Spleen (tissue), 11 donors: ENCODE results near the gene ITSN1. TPM values are rescaled to one million over a fixed set of nuclear protein-coding genes. Genes with fewer than 3 reads are reported as not detected.

Experiments
- DNase-seq: peaks from one replicate; pipeline ENCODE4 v3.0.0-alpha.2; 2020
- H3K27ac ChIP-seq, 8 donors: fragments of 200-600 bp; sonication (generic) in 7 of 8; 1 replicate in 4 of 8; 2 replicates in 4 of 8; pipeline versions ENCODE4 v1.5.0 to v1.8.0; 2016 to 2021; ENCODE audit warnings: inconsistent platforms in 4 of 8, mild to moderate bottlenecking in 4 of 8, moderate library complexity in 1 of 8
- H3K27me3 ChIP-seq, 7 donors: fragments of 200-600 bp; sonication (generic) in 6 of 7; replicated peaks in 1 of 7; 1 replicate in 4 of 7; 2 replicates in 3 of 7; pipeline versions ENCODE4 v1.5.0 to v1.8.0; 2016 to 2021; ENCODE audit warnings: inconsistent platforms in 3 of 7, mild to moderate bottlenecking in 1 of 7
- H3K36me3 ChIP-seq, 6 donors: fragments of 200-600 bp; sonication (generic) in 5 of 6; 1 replicate in 4 of 6; 2 replicates in 2 of 6; pipeline versions ENCODE4 v1.5.0 to v1.8.0; 2016 to 2021; ENCODE audit warnings: inconsistent platforms in 2 of 6
- H3K4me1 ChIP-seq, 6 donors: fragments of 200-600 bp; sonication (generic) in 5 of 6; 1 replicate in 3 of 6; 2 replicates in 3 of 6; pipeline versions ENCODE4 v1.5.0 to v1.8.0; 2016 to 2021; ENCODE audit warnings: inconsistent platforms in 3 of 6
- H3K4me3 ChIP-seq, 8 donors: fragments of 200-600 bp; sonication (generic) in 7 of 8; 1 replicate in 4 of 8; 2 replicates in 4 of 8; pipeline versions ENCODE4 v1.5.0 to v1.8.0; 2016 to 2021; ENCODE audit warnings: inconsistent platforms in 4 of 8, mild to moderate bottlenecking in 4 of 8, moderate library complexity in 2 of 8
- H3K9me3 ChIP-seq, 8 donors: fragments of 200-600 bp; sonication (generic) in 7 of 8; 1 replicate in 4 of 8; 2 replicates in 4 of 8; pipeline versions ENCODE4 v1.5.0 to v1.8.0; 2016 to 2021; ENCODE audit warnings: inconsistent platforms in 4 of 8
- POLR2A ChIP-seq, 3 donors: fragments of 450-650 bp; IDR thresholded peaks; one replicate each; pipeline ENCODE4 v1.5.1; 2017; ENCODE audit warnings: antibody characterized with exemption in 3 of 3, mild to moderate bottlenecking in 1 of 3
- POLR2AphosphoS5 ChIP-seq, 3 donors: sonication (generic); formaldehyde crosslinking; IDR thresholded peaks; one replicate each; pipeline ENCODE4 v1.5.1; 2017; ENCODE audit warnings: antibody characterized with exemption in 3 of 3
- WGBS, 5 donors: extraction: QIAGEN DNeasy Blood & Tissue Kit in 3 of 5; methylation state at CpG; one replicate each; pipeline versions ENCODE4 v1.1.5 to v1.1.7; 2013 to 2018; 5-methylcytosine and 5-hydroxymethylcytosine counted together
- intact Hi-C: fragments of 100-400 bp; cut with DNase I; formaldehyde crosslinking; loops from one replicate; pipeline ENCODE4 v1.15.0; 2023; ENCODE audit warnings: low total_unique reads
- polyA plus RNA-seq, 3 donors: library from polyadenylated mRNA; stranded (reverse); fragments of 200-250 nt; gene quantifications; one replicate each; pipeline ENCODE4 v1.2.1, GENCODE V29; 2013
- total RNA-seq, 7 donors: library from RNA; depleted of rRNA in 3 of 7; stranded (reverse); fragments of >200 nt in 3 of 7; fragmentation: NEBNext Ultra II Directional in 4 of 7; extraction: Animal tissue kit (Norgen Biotek cat#: 25700) in 4 of 7; gene quantifications; one replicate each; pipeline versions ENCODE4 v1.1.0 to v1.2.1, GENCODE V29; 2016 to 2021
- TF ChIP-seq, protein P1 (sequence below), 11 experiments: fragments of 200-600 bp in 7 of 11; fragments of 450-650 bp in 4 of 11; sonication (generic) in 4 of 11; IDR thresholded peaks in 8 of 11; conservative IDR thresholded peaks in 3 of 11; 1 replicate in 7 of 11; 2 replicates in 4 of 11; pipeline versions ENCODE4 v1.4.0 to v1.8.0; 2016 to 2021; ENCODE audit warnings: antibody characterized with exemption in 11 of 11, inconsistent platforms in 4 of 11, mild to moderate bottlenecking in 1 of 11
- donor health status: healthy with polysubstance abuse.
- donor health status: DM: no; HTN: no; CAD: no; lungs with moderate emphysema.
- donor health status: DM: no; HTN: no; CAD: no.
- donor health status: Bipolar disorder and iron deficiency.
- donor health status: healthy.
- donor health status: DM: no; HTN: no; CAD: no.
- donor health status: DM: yes; HTN: yes; CAD: no.

The ITSN1 gene
- total and polyA plus RNA-seq, 10 donors: 4.1 to 89.0 (median 42.6) TPM

DNA sequence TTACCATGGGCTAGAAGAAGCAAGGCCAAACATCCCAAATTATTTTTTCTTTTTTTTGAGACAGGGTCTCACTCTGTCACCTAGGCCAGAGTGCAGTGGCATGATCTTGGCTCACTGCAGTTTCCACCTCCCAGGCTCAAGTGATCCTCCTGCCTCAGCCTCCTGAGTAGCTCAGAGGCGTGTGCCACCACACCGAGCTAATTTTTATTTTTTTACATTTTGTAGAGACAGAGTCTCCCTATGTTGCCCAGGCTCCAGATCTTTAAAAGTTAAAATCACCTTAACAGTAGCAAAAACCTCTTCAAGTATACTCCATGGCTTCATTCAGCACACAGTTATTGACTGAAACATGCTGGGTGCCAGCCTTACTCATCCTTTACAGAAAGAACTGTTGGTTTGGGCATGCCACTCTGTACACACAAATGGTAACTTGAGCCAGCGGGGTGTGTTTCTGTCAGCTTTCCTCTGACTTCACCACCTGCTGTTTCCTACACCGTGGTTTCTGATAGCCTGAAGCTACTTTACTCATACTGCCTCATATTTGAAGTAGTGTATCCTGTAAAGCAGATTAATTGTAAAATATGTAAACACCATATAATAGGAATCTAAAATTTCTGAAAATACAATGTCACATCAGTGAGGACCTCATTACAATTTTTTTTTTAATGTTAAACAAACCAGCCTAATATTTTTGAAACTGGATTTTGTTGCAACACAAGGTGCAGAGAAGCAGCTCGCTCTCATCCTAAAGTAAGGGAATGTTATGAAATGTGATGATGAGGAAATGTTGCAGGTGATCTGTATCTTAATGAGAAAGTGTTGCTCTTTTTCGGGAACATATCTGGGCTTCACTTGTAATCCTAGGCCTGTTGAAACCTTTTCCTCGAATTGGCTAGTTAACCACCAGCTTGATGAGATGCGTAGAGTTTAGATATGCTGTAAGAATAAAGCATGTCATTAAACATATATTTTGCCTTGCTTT is 159.4 kb downstream of the ITSN1 start:
- H3K27ac ChIP-seq: peak overlapping the region in 3 of 8 donors; percentile 2 to 19 (median 14)
- peaks cover 0 to 28% (median 8%) of the 10 kb centered on the region in 6 donors for H3K36me3 ChIP-seq
- TF ChIP-seq POLR2A (IDR thresholded peaks at IDR 0.05) (no peak), POLR2AphosphoS5 (IDR thresholded peaks at IDR 0.05) (no peak)
- TF ChIP-seq, protein P1, sequence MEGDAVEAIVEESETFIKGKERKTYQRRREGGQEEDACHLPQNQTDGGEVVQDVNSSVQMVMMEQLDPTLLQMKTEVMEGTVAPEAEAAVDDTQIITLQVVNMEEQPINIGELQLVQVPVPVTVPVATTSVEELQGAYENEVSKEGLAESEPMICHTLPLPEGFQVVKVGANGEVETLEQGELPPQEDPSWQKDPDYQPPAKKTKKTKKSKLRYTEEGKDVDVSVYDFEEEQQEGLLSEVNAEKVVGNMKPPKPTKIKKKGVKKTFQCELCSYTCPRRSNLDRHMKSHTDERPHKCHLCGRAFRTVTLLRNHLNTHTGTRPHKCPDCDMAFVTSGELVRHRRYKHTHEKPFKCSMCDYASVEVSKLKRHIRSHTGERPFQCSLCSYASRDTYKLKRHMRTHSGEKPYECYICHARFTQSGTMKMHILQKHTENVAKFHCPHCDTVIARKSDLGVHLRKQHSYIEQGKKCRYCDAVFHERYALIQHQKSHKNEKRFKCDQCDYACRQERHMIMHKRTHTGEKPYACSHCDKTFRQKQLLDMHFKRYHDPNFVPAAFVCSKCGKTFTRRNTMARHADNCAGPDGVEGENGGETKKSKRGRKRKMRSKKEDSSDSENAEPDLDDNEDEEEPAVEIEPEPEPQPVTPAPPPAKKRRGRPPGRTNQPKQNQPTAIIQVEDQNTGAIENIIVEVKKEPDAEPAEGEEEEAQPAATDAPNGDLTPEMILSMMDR (IDR thresholded peaks at IDR 0.05 in 8 of 11, conservative IDR thresholded peaks at IDR 0.05 in 3 of 11): no peak
- H3K4me3 ChIP-seq: no peak overlapping the region
- intact Hi-C loops: no loop called here
- H3K27me3 ChIP-seq: no peaks in the 10 kb centered on the region
- DNase-seq: no peak
- H3K4me1 ChIP-seq: peaks cover 0 to 8% (median 0%) of the 10 kb centered on the region in 6 donors
- whole genome bisulfite sequencing, 5 donors: 60 to 82% (median 74%) methylated on average over 8 of the region's 8 CpGs
- no peaks in the 10 kb centered on the region for H3K9me3 ChIP-seq

DNA sequence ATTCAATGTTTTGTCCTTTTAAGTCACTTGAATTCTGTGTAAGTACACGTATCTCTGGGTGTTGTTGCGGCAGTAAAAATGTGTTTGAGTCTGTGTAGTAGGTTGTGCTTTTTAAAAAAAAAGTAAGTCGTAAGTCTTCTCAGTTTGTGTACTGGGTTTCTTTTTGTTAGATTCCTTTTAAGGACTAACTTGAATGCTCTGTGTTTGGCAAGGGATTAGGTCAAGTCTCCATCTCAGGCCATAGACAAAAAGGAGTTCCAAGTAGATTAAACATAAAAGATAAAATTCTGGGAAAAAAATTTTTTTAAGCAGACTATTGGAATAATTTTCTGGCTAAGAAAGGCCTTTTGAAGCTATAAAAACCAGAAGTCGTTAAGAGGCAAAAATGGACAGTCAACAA is 160.2 kb downstream of the ITSN1 start:
- Histone ChIP-seq H3K9me3 (no peaks in the 10 kb centered on the region), H3K4me3 (no peak overlapping the region), H3K27me3 (no peaks in the 10 kb centered on the region), H3K4me1 (peaks cover 0 to 8% (median 0%) of the 10 kb centered on the region in 6 donors), H3K27ac (peak overlapping the region in 3 of 8 donors; percentile 2 to 19 (median 14)), H3K36me3 (peaks cover 0 to 20% (median 4%) of the 10 kb centered on the region in 6 donors)
- intact Hi-C loops: no loop called here
- DNase-seq: no peak
- no peak for TF ChIP-seq POLR2AphosphoS5 (IDR thresholded peaks at IDR 0.05)
- WGBS, 5 donors: 69 to 83% (median 76%) methylated on average over 4 of the region's 4 CpGs

DNA sequence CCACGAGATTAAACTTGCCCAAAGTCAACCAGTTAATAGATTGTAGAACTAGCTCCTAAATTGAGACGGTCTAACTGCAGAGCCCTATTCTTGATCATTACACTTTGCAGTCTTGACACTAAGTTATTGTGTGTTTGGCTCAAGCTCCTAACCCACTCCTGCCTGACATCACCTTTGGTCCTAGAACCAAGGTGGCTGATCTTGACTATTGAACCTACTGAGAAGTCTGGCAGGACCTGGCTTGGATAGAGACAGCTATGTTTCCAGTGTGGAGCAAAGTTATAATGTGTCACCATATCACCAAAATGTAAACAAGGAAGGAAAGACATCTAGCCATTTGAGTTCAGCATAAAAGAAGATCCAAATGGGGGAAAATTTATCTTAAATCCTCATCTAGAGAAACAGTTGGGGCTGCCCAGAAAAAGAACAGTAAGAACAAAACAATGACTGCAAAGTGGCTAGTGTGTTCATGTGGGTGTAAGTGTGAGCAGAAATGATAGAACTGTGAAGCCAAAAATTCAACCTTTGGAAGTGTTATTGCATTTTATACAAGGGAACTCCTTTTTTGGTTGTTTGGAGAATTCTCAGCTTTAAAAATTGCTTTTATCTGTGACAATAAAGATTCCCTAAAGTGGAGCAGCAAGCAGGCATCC is 166.5 kb downstream of the ITSN1 start:
- DNase-seq: no peak
- H3K9me3 ChIP-seq: no peaks in the 10 kb centered on the region
- peaks cover 3 to 40% (median 21%) of the 10 kb centered on the region in 6 donors for H3K4me1 ChIP-seq
- 93 to 95% (median 94%) methylated on average over 2 of the region's 2 CpGs for WGBS, 5 donors
- no peak overlapping the region for H3K4me3 ChIP-seq
- H3K36me3 ChIP-seq: peaks cover 0 to 2% (median under 1%) of the 10 kb centered on the region in 6 donors
- peak overlapping the region in 1 of 8 donors; percentile 5 for H3K27ac ChIP-seq
- intact Hi-C loops: no loop called here
- H3K27me3 ChIP-seq: no peaks in the 10 kb centered on the region
- no peak for TF ChIP-seq POLR2A (IDR thresholded peaks at IDR 0.05)
- no peak for TF ChIP-seq POLR2AphosphoS5 (IDR thresholded peaks at IDR 0.05)
- TF ChIP-seq, protein P1 (IDR thresholded peaks at IDR 0.05 in 8 of 11, conservative IDR thresholded peaks at IDR 0.05 in 3 of 11): no peak

DNA sequence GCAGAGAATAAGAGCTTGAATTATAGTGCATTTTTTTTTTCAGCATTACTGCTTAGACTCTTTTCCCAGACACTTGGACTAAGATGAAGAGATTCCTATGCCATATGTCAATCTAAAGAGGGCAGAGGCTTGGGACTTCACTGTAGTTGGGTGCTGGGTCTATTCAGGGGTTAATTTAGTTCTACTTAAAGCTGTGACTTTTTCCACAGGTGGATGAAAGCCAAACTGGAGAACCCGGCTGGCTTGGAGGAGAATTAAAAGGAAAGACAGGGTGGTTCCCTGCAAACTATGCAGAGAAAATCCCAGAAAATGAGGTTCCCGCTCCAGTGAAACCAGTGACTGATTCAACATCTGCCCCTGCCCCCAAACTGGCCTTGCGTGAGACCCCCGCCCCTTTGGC is 168.5 kb downstream of the ITSN1 start:
- TF ChIP-seq POLR2A (IDR thresholded peaks at IDR 0.05): no peak
- no peak for TF ChIP-seq POLR2AphosphoS5 (IDR thresholded peaks at IDR 0.05)
- TF ChIP-seq, protein P1 (IDR thresholded peaks at IDR 0.05 in 8 of 11, conservative IDR thresholded peaks at IDR 0.05 in 3 of 11): no peak
- no peak for DNase-seq
- intact Hi-C loops: no loop called here
- Histone ChIP-seq H3K27me3 (no peaks in the 10 kb centered on the region), H3K4me1 (peaks cover 3 to 47% (median 26%) of the 10 kb centered on the region in 6 donors), H3K27ac (peak overlapping the region; percentile 16 to 78 (median 69)), H3K36me3 (peaks cover 0 to 21% (median 2%) of the 10 kb centered on the region in 6 donors), H3K9me3 (no peaks in the 10 kb centered on the region), H3K4me3 (no peak overlapping the region)
- 62 to 84% (median 76%) methylated on average over 4 of the region's 4 CpGs for WGBS, 5 donors
